NCI-H2029 (cell line): ENCODE results near the gene NFE2L3.

ENCODE experiments used
- DNase-seq: peaks from one replicate; lab custom pipeline; 2025; lab: John Stamatoyannopoulos, UW

The NFE2L3 gene

GRCh38 chr7:26199301-26200037 is 47.5 kb downstream of the NFE2L3 start:
- DNase-seq = peak; percentile 57

- peak; percentile 35 for DNase-seq
Observed at GRCh38 chr7:26200038-26200443, 48.0 kb downstream of the NFE2L3 start.

DNA sequence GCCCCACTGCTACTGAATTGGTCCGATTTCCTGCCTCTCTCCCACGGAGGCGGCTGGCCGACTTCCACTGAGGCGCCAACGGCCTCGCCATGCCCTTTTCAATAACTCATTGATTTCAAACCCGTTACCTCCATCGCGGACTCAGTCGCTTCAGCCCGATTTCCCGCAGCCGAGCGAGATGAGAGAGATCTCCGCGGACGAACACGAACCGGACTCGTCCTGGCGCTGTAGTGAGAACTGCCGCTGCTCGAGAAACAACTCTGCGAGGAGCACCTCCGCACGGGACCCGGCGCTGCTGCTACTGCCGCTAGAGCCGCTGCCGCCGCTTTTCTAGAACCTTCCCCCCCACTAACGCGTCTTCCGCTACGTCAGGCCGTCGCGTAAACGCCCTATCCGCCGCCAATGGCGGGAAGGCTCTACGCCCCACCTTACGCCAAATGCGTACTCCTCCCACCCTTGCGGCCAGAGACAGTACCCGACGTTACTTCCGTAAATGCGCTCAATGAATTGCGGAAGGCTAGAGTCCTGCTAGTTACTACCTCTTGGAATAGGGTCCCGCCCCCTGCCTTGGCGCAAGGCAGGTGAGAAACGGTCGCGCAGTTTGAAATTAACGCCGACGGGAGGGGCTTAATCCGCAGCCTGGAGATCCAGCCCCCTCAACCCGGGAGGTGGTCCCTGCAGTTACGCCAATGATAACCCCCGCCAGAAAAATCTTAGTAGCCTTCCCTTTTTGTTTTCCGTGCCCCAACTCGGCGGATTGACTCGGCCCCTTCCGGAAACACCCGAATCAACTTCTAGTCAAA is 48.6 kb downstream of the NFE2L3 start, which contains the start of gene HNRNPA2B1:
HNRNPA2B1 (minus strand) TSS at position 303 of the 803 bp plus-strand sequence; CDS start at position 134, 169 bp downstream.
- DNase-seq = peak; percentile 98

GRCh38 chr7:26201247-26202018 is 49.4 kb downstream of the NFE2L3 start, which contains the start of gene CBX3:
CBX3 (plus strand) TSS chr7:26201745; CDS start chr7:26202999, 1,254 bp downstream.
- peak; percentile 92 for DNase-seq

DNA sequence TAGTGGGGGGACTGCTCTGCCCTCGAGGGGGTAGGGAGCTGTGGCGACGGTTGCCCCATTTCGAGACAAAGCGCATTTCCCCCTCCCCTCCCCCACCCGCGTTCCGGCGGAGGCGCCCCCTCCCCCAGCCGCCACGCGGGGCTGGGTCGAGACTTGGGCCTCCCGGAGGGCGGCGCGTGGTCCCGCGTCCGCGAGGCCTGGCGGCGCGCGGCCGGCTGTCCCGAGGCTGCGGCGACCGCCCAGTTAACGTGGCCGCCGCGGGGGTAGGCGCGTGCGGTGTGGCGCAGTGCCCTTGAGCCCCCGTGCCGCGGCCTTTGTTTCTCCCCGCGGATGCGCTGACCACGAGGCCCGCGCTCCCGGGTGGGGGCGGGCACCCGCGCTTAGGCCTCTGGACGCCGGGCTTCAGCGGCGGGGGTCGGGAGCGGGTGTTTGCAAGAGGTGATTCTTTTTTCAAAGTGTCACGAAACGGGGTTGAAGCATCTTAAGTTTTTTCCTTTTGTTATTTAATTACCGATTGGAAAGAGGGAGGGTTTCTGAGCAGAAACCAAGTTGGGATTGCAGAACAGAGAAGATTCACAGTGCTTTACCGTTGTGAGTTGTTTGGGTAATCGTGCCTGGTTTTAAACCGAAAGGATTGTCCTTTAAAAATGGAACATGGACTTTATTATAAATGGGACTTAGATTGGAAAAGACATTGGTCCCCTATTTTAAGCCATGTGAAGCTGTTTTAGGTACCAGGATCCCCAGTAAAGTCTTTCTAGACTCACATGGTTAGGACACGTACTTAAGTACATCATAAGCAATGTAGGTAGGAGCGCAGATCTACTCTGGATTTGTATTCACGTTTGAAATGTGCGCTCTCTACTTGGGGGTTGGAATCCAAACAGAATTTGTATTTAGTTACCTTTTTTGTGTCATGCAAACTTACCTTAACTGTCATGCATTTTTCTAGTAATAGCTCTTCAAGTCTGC is 50.3 kb downstream of the NFE2L3 start:
- no peak for DNase-seq

DNA sequence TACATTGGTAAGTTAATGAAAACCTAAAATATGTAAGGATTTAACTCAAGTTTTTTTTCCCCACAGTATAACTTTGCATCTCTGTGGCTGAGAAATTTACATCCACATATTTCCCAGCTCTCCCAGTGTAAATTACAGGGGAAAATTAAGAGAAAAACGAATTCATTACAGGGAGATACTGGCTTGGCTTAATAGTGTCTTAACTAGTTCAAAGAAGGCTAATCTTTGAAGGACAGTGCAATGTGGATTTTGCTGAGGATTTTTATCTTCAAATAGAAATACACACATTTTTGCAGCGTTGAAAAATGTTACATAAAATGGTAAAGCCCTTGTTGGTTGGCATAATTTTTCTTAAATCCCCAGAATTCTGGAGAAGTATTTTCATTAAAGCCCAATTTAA is 51.0 kb downstream of the NFE2L3 start:
- no peak for DNase-seq

- no peak for DNase-seq
Observed at GRCh38 chr7:26208040-26208439, 56.0 kb downstream of the NFE2L3 start.

DNA sequence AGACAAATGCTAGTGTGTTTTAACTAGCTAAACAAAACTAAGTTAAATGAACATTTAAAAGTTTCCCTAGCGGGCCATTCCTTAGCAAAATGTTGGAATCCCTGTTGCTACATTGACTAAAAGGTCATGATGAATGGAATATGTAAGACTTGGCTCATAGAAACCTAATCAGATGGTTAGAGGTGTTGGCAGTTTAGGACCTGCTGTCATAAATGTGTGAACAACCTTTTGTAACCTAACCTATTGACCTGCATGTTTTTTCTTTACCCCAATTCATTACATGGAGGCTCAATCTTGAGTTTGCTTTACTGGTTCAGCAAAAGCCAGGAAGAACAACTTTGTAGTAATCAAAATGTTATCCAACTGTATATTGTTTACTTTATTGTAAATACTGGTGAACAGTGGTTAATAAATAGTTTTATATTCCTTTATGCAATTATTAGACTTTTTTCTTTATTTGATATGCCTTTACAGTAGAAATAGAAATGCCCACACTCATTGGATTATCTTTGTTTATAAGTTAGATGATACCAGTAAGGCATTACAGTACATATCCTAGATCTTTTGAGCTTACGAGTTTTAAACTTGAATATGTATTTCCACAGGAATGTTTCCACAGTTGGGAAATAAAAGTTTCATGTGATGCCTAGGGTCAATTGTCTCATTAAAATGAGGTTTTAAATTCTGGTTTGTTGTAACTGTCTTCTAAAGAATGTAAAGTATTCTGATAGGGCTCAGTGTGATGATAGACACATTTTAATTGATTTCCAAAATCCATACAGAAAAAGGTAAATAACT is 61.1 kb downstream of the NFE2L3 start:
- DNase-seq = no peak

- DNase-seq = no peak
Observed at GRCh38 chr7:26213807-26214515, 62.0 kb downstream of the NFE2L3 start.

DNA sequence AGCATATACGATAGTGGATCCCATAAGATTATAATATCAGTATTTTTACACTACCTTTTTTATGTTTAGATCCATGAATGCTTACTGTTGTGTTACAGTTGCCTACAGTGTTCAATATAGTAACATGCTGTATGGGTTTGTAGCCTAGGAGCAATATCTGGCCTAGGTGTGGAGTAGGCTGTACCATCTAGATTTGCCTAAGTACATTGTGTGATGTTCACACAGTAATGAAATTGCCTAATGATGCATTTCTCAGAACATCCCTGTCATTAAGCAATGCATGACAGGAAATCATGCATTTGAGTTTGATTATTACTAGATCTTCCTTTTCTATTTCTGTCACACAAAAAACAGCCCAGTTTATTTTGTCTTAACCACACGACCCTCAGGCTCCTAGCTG is 64.1 kb downstream of the NFE2L3 start:
- no peak for DNase-seq

DNA sequence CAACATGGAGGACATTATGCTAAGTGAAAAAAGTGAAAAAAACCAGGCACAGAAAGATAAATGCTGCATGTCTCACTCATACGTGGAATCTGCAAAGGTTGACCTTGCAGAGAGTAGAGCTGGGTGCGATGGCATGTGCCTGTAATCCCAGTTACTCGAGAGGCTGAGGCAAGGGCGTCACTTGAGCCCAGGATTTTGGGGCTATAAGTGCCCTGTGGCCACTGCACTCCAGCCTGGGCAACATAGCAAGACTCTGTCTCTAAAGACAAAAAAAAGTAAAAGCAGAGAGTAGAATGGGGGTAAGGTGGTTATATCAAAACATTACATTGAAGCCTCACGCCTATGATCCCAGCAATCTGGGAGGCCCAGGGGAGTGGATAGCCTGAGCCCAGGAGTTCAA is 72.4 kb downstream of the NFE2L3 start:
- DNase-seq = no peak

DNA sequence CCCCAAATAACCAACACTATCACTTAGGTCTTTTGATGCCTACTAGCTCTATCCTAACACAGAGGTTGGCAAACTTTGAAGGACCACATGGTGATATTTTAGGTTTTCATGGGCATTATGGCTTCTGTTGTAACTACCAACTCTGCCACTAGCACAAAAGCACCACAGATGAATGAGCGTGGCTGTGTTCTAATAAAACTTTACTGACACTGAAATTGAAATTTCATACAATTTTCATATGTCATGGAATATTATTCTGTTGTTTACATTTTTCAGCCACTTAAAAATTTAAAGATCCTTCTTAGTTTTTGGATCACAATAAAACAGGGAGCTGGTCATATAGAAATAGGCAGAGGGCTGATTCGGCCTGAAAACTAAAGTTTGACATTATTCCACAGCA is 76.0 kb downstream of the NFE2L3 start:
- no peak for DNase-seq

DNA sequence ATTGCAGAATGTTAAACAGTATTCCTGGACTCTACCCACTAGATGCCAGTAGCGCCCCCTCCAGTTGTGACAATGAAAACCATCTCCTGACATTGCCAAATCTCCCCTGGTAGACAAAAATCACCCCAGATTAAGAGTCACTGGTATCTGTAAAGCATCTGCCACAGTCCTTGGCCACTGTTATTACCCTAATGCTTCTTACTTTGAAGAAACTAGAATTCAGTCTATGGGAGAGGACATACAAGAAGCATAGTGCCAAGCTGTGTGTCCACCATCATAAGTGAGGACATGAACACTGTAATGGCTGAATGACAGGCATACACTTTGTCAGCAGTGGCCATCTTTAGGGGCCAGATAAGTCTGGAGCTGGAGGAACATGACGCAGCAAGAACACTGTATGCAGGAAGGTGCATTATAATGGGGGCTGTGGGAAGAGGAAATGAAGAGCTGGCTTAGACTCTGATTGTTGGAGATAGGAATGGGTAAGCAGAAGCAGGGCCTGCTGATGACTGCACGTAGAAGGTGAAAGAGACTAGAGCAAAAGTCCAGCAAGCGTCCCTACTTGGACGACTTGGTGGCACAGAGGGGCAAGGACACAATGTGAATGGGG is 82.0 kb downstream of the NFE2L3 start:
- no peak for DNase-seq
